Loucy (cell line): Measurements from ENCODE around the gene MYO3B.

Experiments used
- CTCF ChIP-seq: fragments of 200-600 bp; sonication (generic); conservative IDR thresholded peaks from 2 replicates; pipeline ENCODE4 v1.5.1; 2014; ENCODE audit warnings: mild to moderate bottlenecking, antibody characterized with exemption, low read length
- EZH2phosphoT487 ChIP-seq: fragments of 200-600 bp; IDR thresholded peaks from 2 replicates; pipeline ENCODE4 v1.6.1; 2018; ENCODE audit warnings: antibody characterized with exemption, mild to moderate bottlenecking, moderate library complexity, borderline replicate concordance

- no peak for TF ChIP-seq CTCF
- TF ChIP-seq EZH2phosphoT487, result no peak
These were observed 7.5 kb upstream of the MYO3B start for GRCh38 chr2:170170281-170171040.
